Measurements from ENCODE around the gene PRF1. TPM values are rescaled to one million over a fixed set of nuclear protein-coding genes. Genes with fewer than 3 reads are reported as not detected.

The PRF1 gene
- total RNA-seq, 1 donor from 2014 or later: not detected

DNA sequence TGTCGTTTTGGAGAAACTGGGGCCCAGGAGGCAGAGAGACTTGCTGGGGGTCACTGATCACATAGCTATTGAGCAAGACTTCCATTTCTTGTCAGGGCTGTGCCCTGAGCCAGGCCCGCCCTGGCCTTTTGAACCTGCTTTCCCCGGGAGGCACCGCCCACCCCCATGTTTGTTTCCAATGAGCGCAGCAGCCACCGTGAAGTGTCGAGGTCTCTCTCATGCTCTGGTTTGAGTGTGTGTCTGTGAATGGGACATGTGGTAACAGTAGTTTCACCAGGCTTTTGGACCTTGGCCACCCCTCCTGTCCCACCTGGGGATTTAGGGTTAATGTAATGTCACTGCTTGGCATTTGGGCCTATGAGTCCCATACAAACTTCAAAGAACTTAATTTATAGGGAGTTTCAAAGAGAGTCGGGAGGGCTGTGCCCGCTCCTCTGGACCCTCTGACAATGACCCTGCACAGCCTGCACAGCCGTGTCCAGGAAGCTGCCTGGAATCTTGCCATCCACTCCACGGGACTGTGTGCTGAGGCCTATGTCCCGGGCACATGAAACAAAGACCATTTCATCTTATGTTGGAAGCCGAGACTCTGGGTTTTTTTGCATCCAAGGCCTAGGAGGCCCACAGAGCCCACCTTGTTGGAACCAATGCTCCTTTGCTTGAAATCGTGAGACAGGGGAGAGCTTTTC is 6.3 kb downstream of the PRF1 start:
- no peak for FAIRE-seq

DNA sequence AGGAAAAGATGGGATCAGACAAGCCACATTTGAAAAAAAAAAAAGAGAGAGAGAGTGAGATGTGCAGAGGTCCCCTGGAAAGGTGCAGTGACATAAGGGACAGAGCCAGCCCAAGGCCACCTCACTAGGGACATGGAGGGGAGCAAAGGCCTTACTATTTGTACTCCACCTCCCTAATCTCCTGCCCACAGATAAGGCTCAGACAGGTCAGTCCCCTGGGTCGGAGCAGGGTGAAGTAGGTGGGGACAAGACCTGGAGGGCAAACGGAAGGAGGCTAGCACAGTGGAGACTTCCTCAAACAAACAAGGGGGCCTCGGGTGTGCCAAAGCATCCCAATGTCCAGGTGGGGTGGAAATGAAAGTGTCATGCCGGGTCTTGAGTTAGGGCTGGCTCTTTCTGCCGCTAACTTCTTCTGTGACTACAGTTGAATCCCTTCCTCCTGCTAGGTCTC is 7.0 kb downstream of the PRF1 start:
- DNase-seq (ENCODE audit: low spot score in 2 of 2) (no peak), FAIRE-seq (no peak)

More for the DNA sequence above, 6.3 kb downstream of the PRF1 start:
- DNase-seq (ENCODE audit: low spot score in 2 of 2): peak; percentile 47 to 58

DNA sequence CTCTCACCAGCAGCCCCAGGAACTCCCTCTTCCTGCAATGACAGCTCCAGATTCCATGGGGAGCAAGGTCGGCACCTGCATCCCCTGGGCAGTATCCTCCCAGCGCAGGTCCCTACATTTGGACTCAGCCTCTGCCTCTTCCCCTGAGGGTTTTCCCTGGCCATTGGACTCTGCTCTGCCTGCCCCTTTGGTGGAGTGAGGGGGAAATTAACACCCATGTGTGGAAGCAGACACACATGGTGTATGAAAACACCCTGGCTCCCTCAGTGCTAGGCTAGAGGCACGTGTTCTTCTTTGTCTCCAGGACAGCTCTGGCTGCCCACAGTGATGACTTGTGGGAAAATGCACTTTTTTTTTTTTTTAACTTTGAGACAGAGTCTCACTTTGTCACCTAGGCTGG is 8.4 kb downstream of the PRF1 start:
- no peak for FAIRE-seq
- DNase-seq (ENCODE audit: low spot score in 2 of 2): no peak

DNA sequence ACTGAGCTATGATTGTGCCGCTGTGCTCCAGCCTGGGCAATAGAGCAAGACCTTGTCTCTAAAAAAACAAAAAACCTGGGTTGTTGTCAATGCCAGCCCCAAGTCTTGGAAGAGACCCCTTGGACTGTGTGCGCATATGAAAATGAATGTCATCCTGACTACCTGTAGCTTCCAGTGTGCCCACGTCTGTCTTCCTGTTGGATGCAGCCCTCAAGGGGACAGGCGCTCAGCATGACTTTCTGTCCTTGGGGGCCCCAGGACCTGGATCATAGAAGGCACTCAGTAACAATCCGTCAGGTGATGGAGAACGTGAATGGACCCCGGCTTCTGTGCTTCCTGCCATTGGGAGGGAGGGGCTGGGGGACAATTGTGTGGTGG is 9.0 kb downstream of the PRF1 start:
- DNase-seq (ENCODE audit: low spot score in 2 of 2) (no peak), FAIRE-seq (no peak)

DNA sequence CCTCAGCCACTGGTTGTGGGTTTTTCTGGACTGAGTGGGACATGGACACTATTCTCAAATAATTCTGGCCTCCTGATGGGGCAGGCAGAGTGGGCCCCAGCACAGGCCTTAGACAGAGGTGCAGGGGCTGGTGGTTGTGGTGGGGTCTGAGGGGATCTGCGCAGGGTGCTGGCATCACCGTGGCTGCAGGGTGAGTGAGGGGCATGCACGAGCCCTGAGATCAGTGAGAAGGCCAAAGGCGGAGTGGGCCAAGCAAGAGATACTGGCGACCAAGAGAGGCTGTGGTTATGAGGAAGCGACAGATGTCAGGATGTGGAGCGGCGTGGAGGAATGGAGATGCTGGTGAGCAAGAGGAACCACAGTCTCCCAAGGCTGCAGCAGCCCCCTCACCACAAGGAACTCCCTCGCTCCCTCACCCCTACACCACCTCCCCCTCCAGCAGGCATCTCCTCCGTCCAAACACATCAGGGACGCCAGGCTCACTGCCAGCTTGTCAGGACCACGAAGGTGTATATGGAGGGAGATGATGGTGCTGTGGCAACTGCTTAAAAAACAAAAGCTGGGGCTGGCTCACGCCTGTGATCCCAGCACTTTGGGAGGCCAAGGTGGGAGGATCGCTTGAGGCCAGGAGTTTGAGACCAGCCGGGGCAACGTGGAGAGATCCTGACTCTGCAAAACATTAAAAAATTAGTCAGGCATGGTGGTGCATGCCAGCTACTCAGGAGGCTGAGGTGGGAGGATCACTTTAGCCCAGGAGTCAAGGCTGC is 9.6 kb downstream of the PRF1 start:
- DNase-seq (ENCODE audit: low spot score in 2 of 2) (no peak), FAIRE-seq (no peak)

DNA sequence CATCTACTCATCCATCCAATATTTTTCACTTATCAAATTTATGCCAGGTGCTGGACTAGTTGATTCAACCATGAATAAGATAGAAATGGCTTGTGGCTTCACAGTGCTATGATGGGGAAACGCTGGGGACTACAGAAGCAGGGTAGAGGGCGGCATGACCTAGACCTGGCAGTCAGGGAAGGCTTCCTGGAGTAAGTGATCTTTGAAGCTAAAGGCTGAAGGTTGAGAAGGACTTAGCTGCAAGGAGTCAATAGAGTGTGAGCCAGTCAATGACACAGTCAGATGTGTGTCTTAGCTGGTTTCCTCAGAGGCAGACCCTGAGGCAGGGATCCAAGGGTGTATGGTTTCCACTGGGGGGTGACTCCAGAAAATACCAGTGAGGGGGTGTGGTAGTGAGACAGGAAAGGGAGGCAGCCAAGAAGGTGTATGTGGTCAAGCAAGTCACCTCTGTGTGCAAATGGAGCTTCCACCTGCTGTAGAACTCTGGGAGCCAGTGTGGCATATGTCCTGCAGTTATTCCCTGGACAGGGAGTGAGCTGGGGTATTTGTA is 10.3 kb downstream of the PRF1 start:
- DNase-seq (ENCODE audit: low spot score in 2 of 2) (no peak), FAIRE-seq (no peak)

DNA sequence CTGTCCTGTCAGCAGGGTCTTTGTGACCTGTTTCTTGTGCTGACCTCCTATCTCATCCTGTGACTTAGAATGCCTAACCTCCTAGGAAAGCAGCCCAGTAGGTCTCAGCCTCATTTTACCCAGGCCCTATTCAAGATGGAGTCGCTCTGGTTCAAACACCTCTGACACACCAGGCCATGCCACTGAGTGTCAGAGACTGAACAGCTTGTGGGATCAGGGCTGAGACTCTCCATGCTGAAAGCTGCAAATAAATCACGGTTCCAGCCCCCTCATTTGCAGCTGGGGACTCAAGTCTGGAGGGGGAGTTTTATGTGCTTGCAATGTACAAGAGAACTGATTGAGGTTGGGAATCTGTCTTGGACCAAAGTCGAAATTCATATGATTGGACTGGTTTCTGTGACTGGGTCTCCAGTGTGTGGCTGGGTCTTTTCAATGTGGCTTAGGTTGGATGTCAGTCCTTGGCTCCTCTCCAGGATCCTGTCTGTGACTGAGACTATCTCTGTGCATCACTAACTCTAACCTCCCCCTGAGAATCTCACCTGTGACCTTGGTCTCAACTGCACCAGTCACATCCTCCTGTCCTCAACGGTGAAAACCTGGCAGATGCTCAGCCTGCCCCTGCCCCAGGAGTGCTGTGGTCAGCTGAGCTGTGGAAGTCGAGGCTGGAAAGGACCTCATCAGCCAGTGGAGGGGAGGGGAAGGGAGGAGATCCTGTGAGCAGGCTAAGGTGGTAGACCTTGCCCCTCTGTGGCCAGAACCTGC is 11.7 kb downstream of the PRF1 start:
- DNase-seq (ENCODE audit: low spot score in 2 of 2) (no peak), FAIRE-seq (no peak)

DNA sequence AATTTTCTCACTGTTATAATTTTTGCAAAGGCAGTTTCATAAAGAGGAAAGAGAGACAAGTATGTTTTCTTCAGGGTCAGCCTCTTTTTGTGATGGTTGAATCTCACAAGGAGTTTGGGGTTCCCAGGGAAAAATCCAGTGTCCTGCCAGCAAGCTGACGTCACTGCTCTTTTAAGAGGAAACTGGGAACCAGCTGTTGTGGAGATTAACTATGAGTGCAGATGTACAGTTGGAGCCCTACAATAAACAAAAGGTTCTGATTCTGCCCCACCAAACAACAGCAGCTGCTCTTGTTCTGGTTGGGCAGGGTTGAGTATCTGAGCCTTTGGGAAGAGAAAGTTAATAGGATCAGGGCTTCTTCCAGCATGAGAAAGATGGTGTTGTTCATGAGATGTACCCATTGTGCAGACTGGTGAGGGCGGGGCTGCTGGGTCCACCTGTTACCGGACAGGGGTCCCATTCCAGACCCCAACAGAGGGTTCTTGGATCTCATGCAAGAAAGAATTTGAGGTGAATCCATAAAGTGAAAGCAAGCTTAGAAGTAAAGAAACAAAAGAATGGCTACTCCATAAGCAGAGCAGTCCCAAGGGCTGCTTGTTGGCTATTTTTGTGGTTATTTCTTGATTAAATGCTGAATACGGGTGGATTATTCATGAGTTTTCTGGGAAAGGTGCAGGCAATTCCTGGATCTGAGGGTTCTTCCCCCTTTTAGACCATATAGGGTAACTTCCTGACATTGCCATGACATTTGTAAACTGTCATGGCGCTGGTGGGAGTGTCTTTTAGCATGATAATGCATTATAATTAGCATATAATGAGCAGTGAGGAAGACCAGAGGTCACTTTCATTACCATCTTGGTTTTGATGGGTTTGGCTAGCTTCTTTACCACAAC is 12.5 kb downstream of the PRF1 start:
- DNase-seq (ENCODE audit: low spot score in 2 of 2) (no peak), FAIRE-seq (no peak)

DNA sequence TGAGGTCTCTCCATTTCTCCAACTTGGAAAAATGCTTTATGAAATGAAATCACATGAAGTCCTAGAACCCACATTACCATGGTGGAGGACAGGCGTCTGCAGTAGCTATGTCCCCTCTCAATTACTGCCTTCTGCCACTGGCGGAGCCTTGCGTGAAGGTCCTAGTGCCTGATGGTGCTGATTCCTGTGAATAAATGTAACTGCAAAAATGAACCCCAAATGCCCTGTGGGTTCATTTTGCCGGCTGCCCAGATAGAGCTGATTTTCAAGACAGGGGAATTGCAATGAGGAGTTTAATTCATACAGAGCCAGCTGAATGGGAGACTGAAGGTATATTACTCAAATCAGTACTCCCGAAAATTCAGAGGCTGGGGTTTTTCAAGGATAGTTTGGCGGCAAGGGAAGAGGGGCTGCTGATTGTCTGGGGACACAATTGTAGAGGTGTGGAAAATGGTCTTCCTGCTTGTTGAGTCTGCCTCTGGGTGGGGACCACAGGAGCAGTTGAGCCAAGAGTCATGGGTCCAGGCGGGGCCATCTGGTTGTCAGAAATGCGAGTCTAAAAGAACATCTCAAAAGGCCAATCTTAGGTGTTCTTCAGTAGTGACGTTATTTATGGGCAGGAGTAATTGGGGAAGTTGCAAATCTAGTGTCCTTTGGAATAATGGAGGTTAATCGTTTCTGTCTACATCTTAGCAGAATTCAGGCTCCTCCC is 13.5 kb downstream of the PRF1 start:
- FAIRE-seq (no peak), DNase-seq (ENCODE audit: low spot score in 2 of 2) (no peak)

DNA sequence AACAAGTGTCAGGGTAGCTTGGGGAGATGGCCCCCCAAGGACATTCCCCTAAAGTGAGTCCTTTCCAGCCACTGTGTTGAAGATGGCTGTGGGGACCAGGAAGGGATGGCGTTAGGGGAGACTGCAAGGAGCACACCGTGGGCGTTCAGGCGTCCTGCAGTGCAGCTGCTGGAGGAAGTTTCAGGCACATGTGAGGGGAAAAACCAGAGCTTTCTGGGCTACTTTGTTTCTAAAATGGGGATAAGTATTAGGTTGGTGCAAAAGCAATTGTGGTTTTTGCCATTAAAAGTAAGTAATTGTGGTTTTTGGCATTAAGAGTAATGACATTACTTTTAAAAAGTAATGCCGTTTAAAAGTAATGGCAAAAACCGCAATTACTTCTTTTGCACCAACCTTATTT is 14.3 kb downstream of the PRF1 start:
- DNase-seq (ENCODE audit: low spot score in 2 of 2): no peak
- FAIRE-seq: no peak

DNA sequence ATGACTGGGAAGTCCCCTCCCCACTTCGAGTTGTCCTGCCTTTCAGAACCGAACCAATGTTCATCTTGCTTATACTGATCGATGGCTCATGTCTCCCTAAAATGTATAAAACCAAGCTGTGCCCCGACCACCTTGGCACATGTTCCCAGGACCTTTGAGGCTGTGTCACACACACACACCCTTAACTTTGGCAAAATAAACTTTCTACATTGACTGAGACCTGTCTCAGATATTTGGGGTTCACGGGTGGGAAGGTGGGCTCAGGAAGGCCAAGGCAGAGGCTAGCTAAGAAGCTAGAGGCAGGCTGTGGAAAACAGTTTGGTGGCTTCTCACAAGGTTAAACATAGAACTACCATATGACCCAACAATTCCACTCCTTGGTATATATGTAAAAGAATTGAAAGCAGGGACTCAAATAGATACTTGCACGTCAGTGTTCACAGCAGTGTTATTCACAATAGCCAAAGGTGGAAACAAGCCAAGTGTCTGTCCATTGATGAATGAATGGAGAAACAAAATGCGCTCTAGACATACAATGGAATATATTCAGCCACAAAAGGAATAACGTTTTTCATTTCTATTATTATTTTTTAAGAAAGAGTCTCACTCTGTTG is 15.4 kb downstream of the PRF1 start:
- FAIRE-seq (peak; percentile 68), DNase-seq (ENCODE audit: low spot score in 2 of 2) (no peak)

DNA sequence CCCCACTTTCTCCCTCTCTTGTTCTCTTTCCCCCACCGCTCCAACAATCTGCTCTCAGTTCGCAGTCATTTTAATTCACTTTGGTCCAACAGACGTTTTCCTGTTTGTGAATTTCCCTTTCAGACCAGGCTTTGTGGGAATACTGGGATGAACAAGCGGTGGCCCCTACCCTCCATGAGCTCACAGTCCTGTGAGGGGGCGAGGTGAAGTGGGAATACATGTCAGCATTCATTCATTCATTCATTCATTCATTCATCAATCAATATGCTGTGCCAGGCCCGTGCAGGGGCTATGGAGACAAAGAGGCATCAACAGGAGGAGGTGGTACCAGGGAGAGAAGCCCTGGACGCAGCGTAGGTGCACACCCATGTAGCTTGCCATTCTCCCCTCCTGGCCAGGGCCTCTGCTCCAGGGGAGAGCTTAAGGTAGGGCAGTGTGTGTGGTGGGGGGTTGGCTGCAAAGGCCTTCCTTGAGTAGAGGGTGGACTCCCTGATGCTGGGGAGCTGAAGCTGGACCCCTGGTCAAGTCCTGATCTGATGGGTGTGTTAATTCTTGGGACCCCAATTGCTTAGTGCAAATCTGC is 16.1 kb downstream of the PRF1 start:
- DNase-seq (ENCODE audit: low spot score in 2 of 2) (no peak), FAIRE-seq (no peak)

DNA sequence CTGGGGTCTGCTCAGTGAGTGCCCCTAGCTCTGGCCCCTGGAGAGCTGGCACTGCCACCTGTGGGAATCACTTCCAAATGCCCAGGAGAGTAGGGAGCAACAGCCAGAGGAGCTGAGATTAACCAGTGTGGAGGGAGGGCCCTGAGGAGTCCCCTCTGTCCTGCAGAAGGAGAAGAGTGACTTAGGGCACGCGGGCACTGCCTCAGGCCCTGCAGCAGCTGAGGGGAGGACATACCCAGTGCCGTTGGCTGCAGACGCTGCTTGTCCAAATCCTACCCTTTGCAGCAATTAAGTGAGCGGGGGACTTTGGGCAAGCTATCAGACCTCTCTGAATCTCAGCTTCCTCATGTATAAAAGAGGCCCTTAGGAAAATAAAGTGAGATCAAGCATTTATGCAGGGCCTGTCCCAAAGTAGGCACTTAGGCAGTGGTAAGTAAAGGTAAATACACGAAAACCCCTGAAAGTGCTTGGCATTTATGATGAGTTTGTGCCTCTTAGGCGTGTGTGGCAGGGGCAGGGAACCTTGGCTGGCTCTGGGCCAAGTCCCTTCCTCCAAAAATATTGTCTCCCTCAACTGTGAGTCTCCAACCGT is 16.9 kb downstream of the PRF1 start:
- DNase-seq (ENCODE audit: low spot score in 2 of 2) (no peak), FAIRE-seq (no peak)

DNA sequence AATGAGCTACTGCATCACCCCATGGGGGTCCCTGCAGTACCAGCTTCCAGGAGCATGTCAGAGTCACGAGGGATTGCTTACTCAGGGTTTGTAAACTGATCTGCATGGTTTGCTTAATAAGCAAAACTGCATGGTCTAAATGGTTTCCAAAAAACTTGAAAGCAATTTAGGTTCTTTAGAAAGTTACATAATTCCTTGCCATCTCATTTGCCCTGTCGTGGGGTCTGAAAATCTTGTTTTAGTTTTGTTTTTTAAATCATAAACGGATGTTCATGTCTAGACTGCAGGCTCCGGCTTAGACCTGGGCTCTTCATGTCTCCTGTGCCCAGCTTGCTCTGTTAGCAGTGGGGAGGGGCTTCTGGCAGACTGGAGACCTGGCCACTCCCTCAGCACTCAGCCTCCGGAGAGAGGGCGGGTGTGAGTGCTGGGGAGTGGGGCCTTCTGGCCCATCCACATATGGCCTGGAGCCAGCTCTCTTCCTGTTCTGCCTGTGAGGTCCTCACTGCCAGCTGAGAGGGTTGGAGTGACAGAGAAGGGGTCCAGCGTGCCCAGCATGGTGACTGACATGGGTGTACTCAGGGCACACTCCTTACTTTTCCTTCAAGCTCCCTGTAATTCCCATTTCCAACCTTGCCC is 17.5 kb downstream of the PRF1 start:
- DNase-seq (ENCODE audit: low spot score in 2 of 2): no peak
- FAIRE-seq: no peak

DNA sequence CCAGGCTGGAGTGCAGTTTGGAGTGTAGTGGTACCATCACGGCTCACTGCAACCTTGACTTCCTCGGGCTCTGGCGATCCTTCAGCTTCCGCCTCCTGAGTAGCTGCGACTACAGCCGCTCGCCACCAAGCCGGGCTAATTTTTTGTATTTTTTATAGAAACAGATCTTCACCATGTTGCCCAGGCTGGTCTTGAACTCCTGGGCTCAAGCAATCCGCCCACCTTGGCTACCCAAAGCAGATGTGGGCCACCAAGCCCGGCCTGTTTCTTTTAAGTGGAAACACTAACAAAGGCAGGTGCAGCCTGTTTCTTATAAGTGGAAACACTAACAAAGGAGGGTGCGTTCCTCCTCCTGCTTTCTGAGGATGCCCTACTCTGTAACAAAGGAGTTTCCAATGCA is 18.2 kb downstream of the PRF1 start:
- no peak for DNase-seq (ENCODE audit: low spot score in 2 of 2)
- FAIRE-seq: no peak

DNA sequence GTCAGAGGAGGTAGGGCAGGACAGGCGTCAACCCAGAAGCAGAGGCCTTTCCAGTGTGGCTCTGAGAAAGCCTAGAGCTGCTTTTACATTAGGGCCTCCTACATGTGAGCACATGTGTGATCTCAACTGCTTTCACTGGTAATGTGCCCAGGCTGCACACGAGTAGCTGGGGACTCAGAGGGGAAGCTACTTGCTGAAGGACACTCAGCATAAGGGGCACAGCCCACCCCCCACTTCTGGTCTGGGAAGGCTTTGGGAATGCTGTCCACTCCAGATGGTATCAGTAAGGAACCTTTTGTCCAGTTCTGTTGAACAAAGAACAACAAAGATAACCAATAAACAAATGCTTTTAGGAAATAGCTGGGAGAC is 18.9 kb downstream of the PRF1 start:
- FAIRE-seq (no peak), DNase-seq (ENCODE audit: low spot score in 2 of 2) (no peak)

DNA sequence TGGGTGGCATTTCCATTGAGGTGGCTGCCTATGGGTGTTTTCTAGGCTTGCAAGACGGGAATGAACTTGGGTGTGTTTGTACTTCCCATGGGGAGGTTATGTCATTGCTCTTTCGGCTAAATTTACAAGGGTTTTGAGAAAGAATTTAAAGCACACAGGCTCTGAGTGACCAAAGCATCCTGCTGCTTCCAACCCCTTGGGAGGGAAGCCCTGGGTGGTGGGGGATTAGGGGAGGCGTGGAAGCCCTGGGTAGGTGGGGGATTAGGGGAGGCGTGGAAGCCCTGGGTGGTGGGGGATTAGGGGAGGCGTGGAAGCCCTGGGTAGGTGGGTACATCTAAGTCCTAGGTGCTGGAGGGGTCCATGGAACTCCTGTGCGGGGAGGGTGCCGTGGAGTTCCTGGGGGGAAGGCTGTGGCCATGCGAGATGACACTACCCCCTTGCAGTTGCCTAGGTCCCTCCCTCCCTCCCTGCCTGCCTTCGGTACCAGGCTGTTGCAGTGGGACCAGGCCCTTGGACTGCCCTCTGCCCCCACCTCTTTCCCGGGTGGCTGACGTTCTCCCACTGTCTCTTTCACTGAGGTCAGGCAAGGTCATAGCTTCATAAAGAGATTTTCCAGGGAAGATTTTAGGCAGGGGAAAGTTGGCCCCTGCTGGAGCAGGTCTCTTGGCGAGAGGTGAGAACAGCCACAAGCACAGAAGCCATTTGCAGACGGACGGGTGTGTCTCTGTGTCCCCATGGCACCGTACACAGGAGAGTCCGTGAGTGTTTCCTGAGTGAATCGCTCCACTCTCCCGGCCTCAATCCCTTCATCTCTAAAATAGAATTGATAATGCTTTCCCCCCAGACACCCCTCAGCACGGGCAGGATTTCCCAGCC is 19.5 kb downstream of the PRF1 start:
- no peak for FAIRE-seq
- no peak for DNase-seq (ENCODE audit: low spot score in 2 of 2)

Measured in frontal cortex (tissue), 4 donors.